Osteocyte (in vitro differentiated cells): ENCODE results near the gene HINT2. TPM values are rescaled to one million over a fixed set of nuclear protein-coding genes. Genes with fewer than 3 reads are reported as not detected.

Experiments used
- DNase-seq: peaks from one replicate; pipeline ENCODE4 v3.0.0; 2021; ENCODE audit warnings: mixed read lengths; ENCODE audit not compliant: unreplicated experiment; ENCODE audit errors: extremely low spot score
- H3K27ac Mint-ChIP-seq: one replicate; pipeline ENCODE4 v1.8.0; 2021; ENCODE audit warnings: mild to moderate bottlenecking, mixed read lengths; ENCODE audit not compliant: unreplicated experiment
- H3K27me3 Mint-ChIP-seq: one replicate; pipeline ENCODE4 v1.8.0; 2021; ENCODE audit warnings: mixed read lengths; ENCODE audit not compliant: unreplicated experiment
- H3K36me3 Mint-ChIP-seq: one replicate; pipeline ENCODE4 v1.8.0; 2021; ENCODE audit warnings: mixed read lengths; ENCODE audit not compliant: unreplicated experiment
- H3K4me1 Mint-ChIP-seq: one replicate; pipeline ENCODE4 v1.8.0; 2021; ENCODE audit warnings: mixed read lengths; ENCODE audit not compliant: unreplicated experiment
- H3K4me3 Mint-ChIP-seq: one replicate; pipeline ENCODE4 v1.8.0; 2021; ENCODE audit warnings: mild to moderate bottlenecking, moderate library complexity, mixed read lengths; ENCODE audit not compliant: unreplicated experiment
- H3K9me3 Mint-ChIP-seq: one replicate; pipeline ENCODE4 v1.8.0; 2021; ENCODE audit warnings: mixed read lengths; ENCODE audit not compliant: unreplicated experiment
- CTCF ChIP-seq: fragments of 200-600 bp; sonication (generic); IDR thresholded peaks from 2 replicates; pipeline ENCODE4 v1.5.0; 2021; ENCODE audit warnings: antibody characterized with exemption, mild to moderate bottlenecking, moderate library complexity
- total RNA-seq: library from RNA; stranded (reverse); gene quantifications from 2 replicates; pipeline ENCODE4 v1.2.1, GENCODE V29; 2021

The HINT2 gene
- total RNA-seq, 1 donor from 2014 or later: 36.0 TPM

- Mint-ChIP-seq H3K4me3 (no peak overlapping the region), H3K27me3 (no peaks in the 10 kb centered on the region), H3K9me3 (no peaks in the 10 kb centered on the region), H3K36me3 (peaks cover 16% of the 10 kb centered on the region), H3K27ac (peak overlapping the region; percentile 27), H3K4me1 (peaks cover 11% of the 10 kb centered on the region)
- DNase-seq: no peak
- TF ChIP-seq CTCF: no peak
Observed at GRCh38 chr9:35844628-35845270, 29.9 kb upstream of the HINT2 start.

GRCh38 chr9:35842795-35843194 lies 28.0 kb upstream of the HINT2 start:
- no peak overlapping the region for H3K4me3 Mint-ChIP-seq
- H3K4me1 Mint-ChIP-seq: peaks cover 11% of the 10 kb centered on the region
- H3K27me3 Mint-ChIP-seq: no peaks in the 10 kb centered on the region
- TF ChIP-seq CTCF: no peak
- H3K9me3 Mint-ChIP-seq: no peaks in the 10 kb centered on the region
- no peak overlapping the region for H3K27ac Mint-ChIP-seq
- peaks cover 8% of the 10 kb centered on the region for H3K36me3 Mint-ChIP-seq
- DNase-seq: no peak

- no peak overlapping the region for H3K4me3 Mint-ChIP-seq
- H3K27ac Mint-ChIP-seq: no peak overlapping the region
- TF ChIP-seq CTCF: no peak
- H3K9me3 Mint-ChIP-seq: no peaks in the 10 kb centered on the region
- no peaks in the 10 kb centered on the region for H3K27me3 Mint-ChIP-seq
- peaks cover 4% of the 10 kb centered on the region for H3K36me3 Mint-ChIP-seq
- peaks cover 11% of the 10 kb centered on the region for H3K4me1 Mint-ChIP-seq
- no peak for DNase-seq
Observed at GRCh38 chr9:35842020-35842745, 27.3 kb upstream of the HINT2 start.

- Mint-ChIP-seq H3K4me1 (peaks cover 11% of the 10 kb centered on the region), H3K36me3 (peaks cover 6% of the 10 kb centered on the region), H3K27ac (no peak overlapping the region), H3K4me3 (no peak overlapping the region), H3K27me3 (no peaks in the 10 kb centered on the region), H3K9me3 (no peaks in the 10 kb centered on the region)
- no peak for DNase-seq
- no peak for TF ChIP-seq CTCF
Observed at GRCh38 chr9:35841645-35841900, 26.7 kb upstream of the HINT2 start.

- no peak overlapping the region for H3K4me3 Mint-ChIP-seq
- H3K4me1 Mint-ChIP-seq: peaks cover 11% of the 10 kb centered on the region
- no peaks in the 10 kb centered on the region for H3K27me3 Mint-ChIP-seq
- no peak for DNase-seq
- no peak for TF ChIP-seq CTCF
- H3K36me3 Mint-ChIP-seq: peaks cover 6% of the 10 kb centered on the region
- H3K27ac Mint-ChIP-seq: no peak overlapping the region
- no peaks in the 10 kb centered on the region for H3K9me3 Mint-ChIP-seq
Observed at GRCh38 chr9:35840881-35841644, 26.2 kb upstream of the HINT2 start.
